ENCODE data around the gene APIP. TPM values are rescaled to one million over a fixed set of nuclear protein-coding genes. Genes with fewer than 3 reads are reported as not detected.
"Not testable (repeated sequence)": the region's sequence is repeated elsewhere in the genome, so short reads cannot be mapped to it uniquely, and the experiment has no call there.

Gene APIP
- polyA plus RNA-seq, 1 donor (not counting 4 experiments of a cell fraction or from before 2014, with no cell fraction given), result 10.9 TPM

DNA sequence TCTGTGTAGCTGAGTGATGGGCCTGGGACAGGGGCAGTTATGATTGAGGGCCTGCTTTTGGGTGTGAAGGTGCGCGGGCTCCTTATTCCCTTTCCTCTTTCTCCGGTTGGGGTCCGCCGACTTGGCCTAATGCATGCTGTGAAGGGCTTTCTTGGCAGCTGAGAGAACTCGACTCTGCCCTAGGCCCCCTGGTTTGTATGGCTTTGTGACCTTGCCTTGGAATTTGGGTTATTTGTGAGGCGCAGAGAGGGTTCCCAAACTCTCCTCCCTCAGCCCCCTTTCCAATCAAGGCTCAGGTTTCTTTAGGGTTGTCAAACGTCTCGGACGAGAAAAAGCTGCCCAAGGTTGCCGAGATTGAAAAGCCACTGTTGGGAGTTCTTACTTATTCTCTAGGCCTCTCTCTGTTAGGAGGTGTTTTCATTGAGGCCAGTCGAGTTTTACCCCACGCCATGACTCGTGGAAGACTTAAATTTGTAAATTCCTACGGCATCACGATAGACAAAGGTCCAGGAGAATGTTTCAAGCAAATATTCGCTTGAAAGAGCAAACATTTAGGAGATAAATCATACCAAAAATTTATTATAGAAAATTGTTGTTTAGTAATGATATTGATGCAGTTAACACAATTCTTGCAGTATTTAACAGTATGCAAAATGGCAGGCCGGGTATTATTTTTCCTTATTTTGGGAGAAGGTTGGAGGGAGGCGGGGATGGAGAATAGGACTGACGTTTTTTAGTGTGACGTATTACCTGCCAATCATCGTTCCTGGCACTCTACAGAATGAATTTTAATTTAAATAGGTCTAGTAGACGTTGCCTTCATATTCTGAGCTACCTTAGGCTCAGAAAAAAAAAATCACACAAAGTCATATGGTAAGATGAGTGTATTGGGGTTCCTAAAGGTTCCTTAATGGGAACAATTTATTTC, 928 bp upstream of the APIP start:
- Histone ChIP-seq H4K20me1 (ENCODE audit: control insufficient read depth, extremely low read depth, insufficient read depth, low read length) (no peaks in the 10 kb centered on the region), H3K36me3 (ENCODE audit: control insufficient read depth in 2 of 2, extremely low read depth in 1 of 2, insufficient read depth in 2 of 2, low read length in 2 of 2) (no peaks in the 10 kb centered on the region), H3K4me1 (ENCODE audit: control insufficient read depth, extremely low read depth, insufficient read depth, low read length) (peaks cover 17% of the 10 kb centered on the region), H3K9me3 (ENCODE audit: control insufficient read depth, low read depth, low read length) (no peaks in the 10 kb centered on the region), H3K9me1 (ENCODE audit: control insufficient read depth, extremely low read depth, insufficient read depth, low read length) (no peaks in the 10 kb centered on the region), H3K27me3 (ENCODE audit: control insufficient read depth, extremely low read depth, insufficient read depth, low read length) (no peaks in the 10 kb centered on the region), H3K4me2 (ENCODE audit: control insufficient read depth, extremely low read depth, insufficient read depth, low read depth, low read length) (peak overlapping the region; percentile 98), H2AFZ (ENCODE audit: control insufficient read depth, low read length) (peak overlapping the region; percentile 91), H3K79me2 (ENCODE audit: control insufficient read depth, insufficient read depth, low read length) (peaks cover 58% of the 10 kb centered on the region), H3K4me3 (ENCODE audit: control insufficient read depth in 2 of 3, extremely low read depth in 1 of 3, insufficient read depth in 2 of 3, low read depth in 1 of 3, low read length in 3 of 3) (peak overlapping the region; percentile 69 to 84 (median 82)), H3K27ac (ENCODE audit: control insufficient read depth, insufficient read depth, low read length) (peak overlapping the region; percentile 85), H3K9ac (ENCODE audit: control insufficient read depth, extremely low read depth, insufficient read depth, low read length) (peak overlapping the region; percentile 98)
- TF ChIP-seq EZH2 (IDR thresholded peaks at IDR 0.05; ENCODE audit: low read length), result no peak
- TF ChIP-seq, protein P1, sequence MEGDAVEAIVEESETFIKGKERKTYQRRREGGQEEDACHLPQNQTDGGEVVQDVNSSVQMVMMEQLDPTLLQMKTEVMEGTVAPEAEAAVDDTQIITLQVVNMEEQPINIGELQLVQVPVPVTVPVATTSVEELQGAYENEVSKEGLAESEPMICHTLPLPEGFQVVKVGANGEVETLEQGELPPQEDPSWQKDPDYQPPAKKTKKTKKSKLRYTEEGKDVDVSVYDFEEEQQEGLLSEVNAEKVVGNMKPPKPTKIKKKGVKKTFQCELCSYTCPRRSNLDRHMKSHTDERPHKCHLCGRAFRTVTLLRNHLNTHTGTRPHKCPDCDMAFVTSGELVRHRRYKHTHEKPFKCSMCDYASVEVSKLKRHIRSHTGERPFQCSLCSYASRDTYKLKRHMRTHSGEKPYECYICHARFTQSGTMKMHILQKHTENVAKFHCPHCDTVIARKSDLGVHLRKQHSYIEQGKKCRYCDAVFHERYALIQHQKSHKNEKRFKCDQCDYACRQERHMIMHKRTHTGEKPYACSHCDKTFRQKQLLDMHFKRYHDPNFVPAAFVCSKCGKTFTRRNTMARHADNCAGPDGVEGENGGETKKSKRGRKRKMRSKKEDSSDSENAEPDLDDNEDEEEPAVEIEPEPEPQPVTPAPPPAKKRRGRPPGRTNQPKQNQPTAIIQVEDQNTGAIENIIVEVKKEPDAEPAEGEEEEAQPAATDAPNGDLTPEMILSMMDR (optimal IDR thresholded peaks at IDR 0.05 in 1 of 3, IDR thresholded peaks at IDR 0.05 in 1 of 3, conservative IDR thresholded peaks at IDR 0.05 in 1 of 3; ENCODE audit: extremely low read depth in 1 of 3, insufficient read depth in 2 of 3, low read length in 3 of 3), result no peak
- dilution Hi-C loops (cut with MboI; ENCODE audit: extremely low pct_ligation_motif_present, low sequenced_read_pairs), result no loop called here
- no peak for DNase-seq (ENCODE audit: low read depth, low spot score)
- no peak for FAIRE-seq

DNA sequence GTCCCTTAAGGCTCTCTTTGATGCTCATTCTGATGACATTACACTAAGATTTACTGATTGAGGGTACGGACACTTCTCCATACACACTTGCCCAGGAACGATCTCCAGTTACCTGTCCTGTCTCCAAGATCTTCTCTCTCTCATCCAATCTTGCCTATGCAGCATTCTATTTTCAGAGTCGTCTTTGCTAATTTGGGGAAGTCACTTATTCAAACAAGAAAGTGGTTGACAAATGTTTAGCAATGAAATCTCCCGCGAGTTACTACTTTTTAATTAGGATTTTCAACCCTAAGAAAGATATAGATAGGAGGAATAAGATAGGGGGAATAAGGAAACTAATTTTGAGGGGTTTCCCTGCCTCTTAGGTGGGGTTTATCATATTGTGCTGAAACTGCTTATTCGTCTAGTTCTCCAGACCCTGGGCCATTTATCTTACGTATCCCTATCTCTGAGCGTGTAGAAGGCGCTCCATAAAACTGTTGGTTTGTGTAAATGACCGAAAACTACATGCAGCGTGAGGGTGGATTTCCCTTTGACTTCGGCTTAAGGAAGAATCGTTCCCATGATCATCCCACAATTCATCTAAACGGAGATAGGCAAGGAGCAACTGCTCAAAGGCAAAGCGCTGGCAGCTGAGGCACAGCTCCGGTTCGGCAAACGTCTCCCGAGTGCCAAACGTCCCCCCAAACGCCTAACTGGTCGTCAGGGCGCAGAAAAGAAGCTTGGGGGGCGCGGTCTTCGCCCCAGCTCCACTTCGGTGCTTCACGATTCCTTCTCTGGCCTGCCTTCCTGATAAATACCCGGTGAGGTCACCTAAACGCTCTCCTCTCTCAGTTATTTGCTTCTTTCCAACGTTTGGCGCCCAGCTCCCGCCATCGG, 804 bp downstream of the APIP start:
- dilution Hi-C loops (cut with MboI; ENCODE audit: extremely low pct_ligation_motif_present, low sequenced_read_pairs), result no loop called here
- H3K4me1 ChIP-seq (ENCODE audit: control insufficient read depth, extremely low read depth, insufficient read depth, low read length), result peaks cover 17% of the 10 kb centered on the region
- FAIRE-seq, result no peak
- no peaks in the 10 kb centered on the region for H3K9me1 ChIP-seq (ENCODE audit: control insufficient read depth, extremely low read depth, insufficient read depth, low read length)
- H3K9me3 ChIP-seq (ENCODE audit: control insufficient read depth, low read depth, low read length), result no peaks in the 10 kb centered on the region
- H3K36me3 ChIP-seq (ENCODE audit: control insufficient read depth in 2 of 2, extremely low read depth in 1 of 2, insufficient read depth in 2 of 2, low read length in 2 of 2), result no peaks in the 10 kb centered on the region
- H3K9ac ChIP-seq (ENCODE audit: control insufficient read depth, extremely low read depth, insufficient read depth, low read length), result peak overlapping the region; percentile 98
- TF ChIP-seq EZH2 (IDR thresholded peaks at IDR 0.05; ENCODE audit: low read length), result no peak
- TF ChIP-seq, protein P1 (optimal IDR thresholded peaks at IDR 0.05 in 1 of 3, IDR thresholded peaks at IDR 0.05 in 1 of 3, conservative IDR thresholded peaks at IDR 0.05 in 1 of 3; ENCODE audit: extremely low read depth in 1 of 3, insufficient read depth in 2 of 3, low read length in 3 of 3), result no peak
- H3K4me3 ChIP-seq (ENCODE audit: control insufficient read depth in 2 of 3, extremely low read depth in 1 of 3, insufficient read depth in 2 of 3, low read depth in 1 of 3, low read length in 3 of 3), result peak overlapping the region; percentile 61 to 87 (median 84)
- peak overlapping the region; percentile 94 for H3K4me2 ChIP-seq (ENCODE audit: control insufficient read depth, extremely low read depth, insufficient read depth, low read depth, low read length)
- no peak for DNase-seq (ENCODE audit: low read depth, low spot score)
- H4K20me1 ChIP-seq (ENCODE audit: control insufficient read depth, extremely low read depth, insufficient read depth, low read length), result no peaks in the 10 kb centered on the region
- peaks cover 43% of the 10 kb centered on the region for H3K79me2 ChIP-seq (ENCODE audit: control insufficient read depth, insufficient read depth, low read length)
- H3K27ac ChIP-seq (ENCODE audit: control insufficient read depth, insufficient read depth, low read length), result peak overlapping the region; percentile 79
- peak overlapping the region; percentile 89 for H2AFZ ChIP-seq (ENCODE audit: control insufficient read depth, low read length)
- H3K27me3 ChIP-seq (ENCODE audit: control insufficient read depth, extremely low read depth, insufficient read depth, low read length), result no peaks in the 10 kb centered on the region

DNA sequence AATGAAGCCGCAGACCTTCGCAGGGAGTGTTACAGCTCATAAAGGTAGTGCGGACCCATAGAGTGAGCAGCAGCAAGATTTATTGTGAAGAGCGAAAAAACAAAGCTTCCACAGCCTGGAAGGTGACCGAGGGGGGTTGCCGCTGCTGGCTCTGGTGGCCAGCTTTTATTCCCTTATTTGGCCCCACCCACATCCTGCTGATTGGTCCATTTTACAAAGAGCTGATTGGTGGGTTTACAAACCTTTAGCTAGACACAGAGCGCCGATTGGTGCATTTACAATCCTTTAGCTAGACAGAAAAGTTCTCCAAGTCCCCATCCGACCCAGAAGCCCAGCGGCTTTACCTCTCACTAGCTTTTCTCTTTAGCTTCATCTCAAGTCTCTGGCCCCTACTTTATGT, 2.6 kb downstream of the APIP start:
- DNase-seq (ENCODE audit: low read depth, low spot score); H3K9ac ChIP-seq (ENCODE audit: control insufficient read depth, extremely low read depth, insufficient read depth, low read length); H3K9me1 ChIP-seq (ENCODE audit: control insufficient read depth, extremely low read depth, insufficient read depth, low read length); H3K9me3 ChIP-seq (ENCODE audit: control insufficient read depth, low read depth, low read length); H2AFZ ChIP-seq (ENCODE audit: control insufficient read depth, low read length); H3K27me3 ChIP-seq (ENCODE audit: control insufficient read depth, extremely low read depth, insufficient read depth, low read length); dilution Hi-C loops (cut with MboI; ENCODE audit: extremely low pct_ligation_motif_present, low sequenced_read_pairs); H4K20me1 ChIP-seq (ENCODE audit: control insufficient read depth, extremely low read depth, insufficient read depth, low read length); H3K4me2 ChIP-seq (ENCODE audit: control insufficient read depth, extremely low read depth, insufficient read depth, low read depth, low read length); H3K27ac ChIP-seq (ENCODE audit: control insufficient read depth, insufficient read depth, low read length); H3K4me3 ChIP-seq (ENCODE audit: control insufficient read depth in 2 of 3, extremely low read depth in 1 of 3, insufficient read depth in 2 of 3, low read depth in 1 of 3, low read length in 3 of 3); H3K36me3 ChIP-seq (ENCODE audit: control insufficient read depth in 2 of 2, extremely low read depth in 1 of 2, insufficient read depth in 2 of 2, low read length in 2 of 2); FAIRE-seq: not testable (repeated sequence)
- Histone ChIP-seq H3K4me1 (ENCODE audit: control insufficient read depth, extremely low read depth, insufficient read depth, low read length) (peaks cover 17% of the 10 kb centered on the region), H3K79me2 (ENCODE audit: control insufficient read depth, insufficient read depth, low read length) (peaks cover 26% of the 10 kb centered on the region)
